CD8-positive, alpha-beta memory T cell (primary cell): ENCODE measurements around the gene SEC61A1. TPM values are rescaled to one million over a fixed set of nuclear protein-coding genes. Genes with fewer than 3 reads are reported as not detected.

Source experiments
- CTCF ChIA-PET: fragments of 350-600 bp; sonication (Branson Sonifier 250); formaldehyde crosslinking; loops from one replicate; lab custom pipeline; 2021; ENCODE audit warnings: antibody characterized with exemption; lab: Charles Lee
- POLR2A ChIA-PET: fragments of 350-600 bp; sonication (Branson Sonifier 250); formaldehyde crosslinking; loops from one replicate; lab custom pipeline; 2021; ENCODE audit warnings: antibody characterized with exemption; lab: Charles Lee
- DNase-seq, 5 donors: peaks; one replicate each; pipeline versions ENCODE4 v3.0.0 to v3.0.0-alpha.2; 2020 to 2022; ENCODE audit warnings: mixed read lengths in 1 of 5
- H3K27ac ChIP-seq: one replicate; pipeline ENCODE4 v1.7.0; 2013; ENCODE audit warnings: low read depth, mild to moderate bottlenecking, low read length, moderate library complexity
- H3K27me3 ChIP-seq: 2 replicates; pipeline ENCODE4 v1.7.0; 2013; ENCODE audit warnings: low read length, mild to moderate bottlenecking; ENCODE audit not compliant: insufficient read depth, poor library complexity, severe bottlenecking
- H3K36me3 ChIP-seq: 2 replicates; pipeline ENCODE4 v1.7.0; 2013; ENCODE audit warnings: mild to moderate bottlenecking, low read length, moderate library complexity; ENCODE audit not compliant: insufficient read depth
- H3K4me1 ChIP-seq: 2 replicates; pipeline ENCODE4 v1.7.0; 2013; ENCODE audit warnings: mild to moderate bottlenecking, low read length, moderate library complexity; ENCODE audit not compliant: insufficient read depth
- H3K4me3 ChIP-seq: 2 replicates; pipeline ENCODE4 v1.7.0; 2013; ENCODE audit warnings: mild to moderate bottlenecking, low read length
- H3K9me3 ChIP-seq: 2 replicates; pipeline ENCODE4 v1.7.0; 2013; ENCODE audit warnings: mild to moderate bottlenecking, low read length
- H3K27ac Mint-ChIP-seq, 8 donors: one replicate each; pipeline ENCODE4 v1.8.0; 2020 to 2021; ENCODE audit warnings: mixed read lengths in 8 of 8, mild to moderate bottlenecking in 6 of 8, inconsistent platforms in 3 of 8, moderate library complexity in 3 of 8
- H3K27me3 Mint-ChIP-seq, 2 donors: one replicate each; pipeline ENCODE4 v1.8.0; 2020 to 2021; ENCODE audit warnings: mixed read lengths in 2 of 2, mild to moderate bottlenecking in 1 of 2, moderate library complexity in 1 of 2
- H3K36me3 Mint-ChIP-seq, 3 donors: one replicate each; pipeline ENCODE4 v1.8.0; 2020 to 2021; ENCODE audit warnings: mixed read lengths in 3 of 3, inconsistent platforms in 1 of 3, mild to moderate bottlenecking in 1 of 3
- H3K4me1 Mint-ChIP-seq, 3 donors: one replicate each; pipeline ENCODE4 v1.8.0; 2020 to 2021; ENCODE audit warnings: mixed read lengths in 3 of 3, inconsistent platforms in 1 of 3, mild to moderate bottlenecking in 1 of 3
- H3K4me3 Mint-ChIP-seq, 7 donors: one replicate each; pipeline ENCODE4 v1.8.0; 2020 to 2021; ENCODE audit warnings: mixed read lengths in 7 of 7, mild to moderate bottlenecking in 6 of 7, moderate library complexity in 4 of 7, inconsistent platforms in 2 of 7
- H3K9me3 Mint-ChIP-seq, 5 donors: one replicate each; pipeline ENCODE4 v1.8.0; 2020 to 2022; ENCODE audit warnings: mixed read lengths in 5 of 5, mild to moderate bottlenecking in 3 of 5, moderate library complexity in 2 of 5, inconsistent platforms in 1 of 5
- polyA plus RNA-seq: library from polyadenylated mRNA; unstranded; fragments of 300-500 nt; fragmentation: Illumina TruSeq; gene quantifications from one replicate; pipeline ENCODE4 v1.2.3, GENCODE V29; 2021
- total RNA-seq, 2 experiments: library from RNA; stranded (reverse); gene quantifications; one replicate each; pipeline ENCODE4 v1.2.3, GENCODE V29; 2021

Gene SEC61A1
- total and polyA plus RNA-seq, 3 experiments from 2014 or later, result 176 to 208 (median 200) TPM

- no peaks in the 10 kb centered on the region for H3K4me1 ChIP-seq
- H3K27me3 ChIP-seq, result no peaks in the 10 kb centered on the region
- Mint-ChIP-seq H3K4me1 (peaks cover 0 to 8% (median 6%) of the 10 kb centered on the region in 3 donors), H3K9me3 (no peaks in the 10 kb centered on the region), H3K4me3 (no peak overlapping the region), H3K36me3 (peaks cover 12 to 89% (median 21%) of the 10 kb centered on the region in 3 donors), H3K27ac (peak overlapping the region in 1 of 8 donors; percentile 15), H3K27me3 (peaks cover 0 to 4% of the 10 kb centered on the region in 2 donors)
- no peak overlapping the region for H3K27ac ChIP-seq
- no peaks in the 10 kb centered on the region for H3K9me3 ChIP-seq
- peaks cover 53% of the 10 kb centered on the region for H3K36me3 ChIP-seq
- CTCF ChIA-PET, result interaction anchor here (1.3 kb wide), 1 partner anchor 110 kb away, joined by 3 read pairs; no protein-coding TSS in a partner anchor
- H3K4me3 ChIP-seq, result no peak overlapping the region
- DNase-seq, result no peak
- POLR2A ChIA-PET, result no interaction called here
These were observed 17.0 kb downstream of the SEC61A1 start for GRCh38 chr3:128069271-128069670.

- Mint-ChIP-seq H3K27ac (peak overlapping the region in 2 of 8 donors; percentile 1 to 10), H3K9me3 (no peaks in the 10 kb centered on the region)
These were observed 18.8 kb downstream of the SEC61A1 start for GRCh38 chr3:128070898-128071591.

GRCh38 chr3:128071771-128072453 lies 19.7 kb downstream of the SEC61A1 start:
- no peak overlapping the region for H3K4me3 ChIP-seq
- H3K27me3 ChIP-seq, result no peaks in the 10 kb centered on the region
- Mint-ChIP-seq H3K36me3 (peaks cover 3 to 63% (median 14%) of the 10 kb centered on the region in 3 donors), H3K27ac (peak overlapping the region in 2 of 8 donors; percentile 17 to 50), H3K9me3 (no peaks in the 10 kb centered on the region), H3K4me1 (peaks cover 6 to 23% (median 14%) of the 10 kb centered on the region in 3 donors), H3K4me3 (no peak overlapping the region), H3K27me3 (peaks cover 0 to 5% of the 10 kb centered on the region in 2 donors)
- POLR2A ChIA-PET, result interaction anchor here (0.6 kb wide), 1 partner anchor 448 kb away, joined by 4 read pairs; no protein-coding TSS in a partner anchor
- H3K9me3 ChIP-seq, result no peaks in the 10 kb centered on the region
- no peak for DNase-seq
- H3K27ac ChIP-seq, result no peak overlapping the region
- peaks cover 31% of the 10 kb centered on the region for H3K36me3 ChIP-seq
- CTCF ChIA-PET, result no interaction called here
- H3K4me1 ChIP-seq, result peaks cover 16% of the 10 kb centered on the region

More at GRCh38 chr3:128070898-128071591, 18.8 kb downstream of the SEC61A1 start:
- ChIA-PET CTCF (no interaction called here), POLR2A (interaction anchor here (0.6 kb wide), 1 partner anchor 17 kb away, joined by 4 read pairs; no protein-coding TSS in a partner anchor)
- no peak overlapping the region for H3K4me3 ChIP-seq
- no peaks in the 10 kb centered on the region for H3K27me3 ChIP-seq
- H3K9me3 ChIP-seq, result no peaks in the 10 kb centered on the region
- no peak for DNase-seq
- H3K36me3 ChIP-seq, result peaks cover 40% of the 10 kb centered on the region
- Mint-ChIP-seq H3K4me3 (peak overlapping the region in 1 of 7 donors; percentile 44), H3K27me3 (peaks cover 0 to 5% of the 10 kb centered on the region in 2 donors), H3K36me3 (peaks cover 3 to 72% (median 14%) of the 10 kb centered on the region in 3 donors), H3K4me1 (peaks cover 6 to 19% (median 14%) of the 10 kb centered on the region in 3 donors)
- H3K27ac ChIP-seq, result no peak overlapping the region
- peaks cover 11% of the 10 kb centered on the region for H3K4me1 ChIP-seq

- Histone ChIP-seq H3K27me3 (no peaks in the 10 kb centered on the region), H3K27ac (no peak overlapping the region), H3K9me3 (no peaks in the 10 kb centered on the region), H3K36me3 (peaks cover 24% of the 10 kb centered on the region), H3K4me1 (peaks cover 16% of the 10 kb centered on the region), H3K4me3 (no peak overlapping the region)
- Mint-ChIP-seq H3K27me3 (peaks cover 0 to 5% of the 10 kb centered on the region in 2 donors), H3K36me3 (peaks cover 3 to 56% (median 10%) of the 10 kb centered on the region in 3 donors), H3K27ac (no peak overlapping the region), H3K4me3 (no peak overlapping the region), H3K9me3 (no peaks in the 10 kb centered on the region), H3K4me1 (peaks cover 6 to 19% (median 14%) of the 10 kb centered on the region in 3 donors)
- CTCF ChIA-PET, result interaction anchor here (1.0 kb wide), 1 partner anchor 250 kb away, joined by 4 read pairs; no protein-coding TSS in a partner anchor
- POLR2A ChIA-PET, result interaction anchor here (0.6 kb wide), 1 partner anchor 449 kb away, joined by 4 read pairs; no protein-coding TSS in a partner anchor
- DNase-seq, result no peak
These were observed 20.4 kb downstream of the SEC61A1 start for GRCh38 chr3:128072454-128073184.

GRCh38 chr3:128073185-128073725 lies 21.0 kb downstream of the SEC61A1 start:
- H3K27me3 ChIP-seq, result no peaks in the 10 kb centered on the region
- no peaks in the 10 kb centered on the region for H3K9me3 ChIP-seq
- peaks cover 1 to 54% (median 3%) of the 10 kb centered on the region in 3 donors for H3K36me3 Mint-ChIP-seq
- H3K4me3 Mint-ChIP-seq, result no peak overlapping the region
- no peak overlapping the region for H3K27ac ChIP-seq
- H3K4me1 Mint-ChIP-seq, result peaks cover 6 to 21% (median 13%) of the 10 kb centered on the region in 3 donors
- ChIA-PET CTCF (interaction anchor here (1.0 to 1.6 kb wide), 5 partner anchors 9 to 249 kb away, joined by 3 to 5 read pairs (median 4); partner anchors contain the start of gene SEC61A1), POLR2A (no interaction called here)
- H3K27me3 Mint-ChIP-seq, result peaks cover 0 to 5% of the 10 kb centered on the region in 2 donors
- H3K27ac Mint-ChIP-seq, result peak overlapping the region in 4 of 8 donors; percentile 12 to 80 (median 62)
- H3K9me3 Mint-ChIP-seq, result no peaks in the 10 kb centered on the region
- H3K36me3 ChIP-seq, result peaks cover 18% of the 10 kb centered on the region
- H3K4me3 ChIP-seq, result no peak overlapping the region
- DNase-seq, result no peak
- peaks cover 16% of the 10 kb centered on the region for H3K4me1 ChIP-seq

GRCh38 chr3:128073807-128074206 lies 21.6 kb downstream of the SEC61A1 start:
- no peak overlapping the region for H3K27ac ChIP-seq
- peak overlapping the region in 4 of 8 donors; percentile 12 to 80 (median 62) for H3K27ac Mint-ChIP-seq
- H3K4me1 Mint-ChIP-seq, result peaks cover 6 to 21% (median 11%) of the 10 kb centered on the region in 3 donors
- H3K9me3 Mint-ChIP-seq, result no peaks in the 10 kb centered on the region
- peak overlapping the region in 1 of 7 donors; percentile 48 for H3K4me3 Mint-ChIP-seq
- H3K9me3 ChIP-seq, result no peaks in the 10 kb centered on the region
- H3K36me3 ChIP-seq, result peaks cover 12% of the 10 kb centered on the region
- ChIA-PET CTCF (interaction anchor here (1.0 to 1.6 kb wide), 5 partner anchors 9 to 249 kb away, joined by 3 to 5 read pairs (median 4); partner anchors contain the start of gene SEC61A1), POLR2A (interaction anchor here (0.6 to 0.7 kb wide), 2 partner anchors 39 to 311 kb away, joined by 3 to 4 read pairs; no protein-coding TSS in a partner anchor)
- no peak overlapping the region for H3K4me3 ChIP-seq
- peaks cover 0 to 5% of the 10 kb centered on the region in 2 donors for H3K27me3 Mint-ChIP-seq
- H3K4me1 ChIP-seq, result peaks cover 16% of the 10 kb centered on the region
- no peak for DNase-seq
- H3K36me3 Mint-ChIP-seq, result peaks cover 0 to 54% (median 6%) of the 10 kb centered on the region in 3 donors
- no peaks in the 10 kb centered on the region for H3K27me3 ChIP-seq
